GM23338 (cell line): Measurements from ENCODE around the gene RAB31. TPM values are rescaled to one million over a fixed set of nuclear protein-coding genes. Genes with fewer than 3 reads are reported as not detected.

Source experiments
- ATAC-seq: fragments of 200-7000 bp; cut with Tn5 transposase; 3 replicates; pipeline ENCODE4 v1.9.1; 2020
- DNase-seq: peaks from one replicate; pipeline ENCODE4 v3.0.0-alpha.2; 2015; ENCODE audit warnings: low spot score
- H2AFZ ChIP-seq: fragments of 200-600 bp; sonication (generic); 2 replicates; pipeline ENCODE4 v1.8.0; 2016; ENCODE audit warnings: antibody characterized with exemption, mild to moderate bottlenecking, moderate library complexity
- H3F3A ChIP-seq: fragments of 200-600 bp; sonication (generic); replicated peaks from 2 replicates; pipeline ENCODE4 v1.8.0; 2017; ENCODE audit warnings: antibody characterized with exemption, mixed run types, low read depth
- H3K27ac ChIP-seq: fragments of 200-600 bp; sonication (generic); 2 replicates; pipeline ENCODE4 v1.6.1; 2016; ENCODE audit warnings: low read depth
- H3K27me3 ChIP-seq: fragments of 200-600 bp; sonication (generic); 2 replicates; pipeline ENCODE4 v1.8.0; 2016; ENCODE audit warnings: mild to moderate bottlenecking, mixed run types, moderate library complexity; ENCODE audit not compliant: insufficient read depth
- H3K36me3 ChIP-seq: fragments of 200-600 bp; sonication (generic); 2 replicates; pipeline ENCODE4 v1.8.0; 2016; ENCODE audit warnings: mild to moderate bottlenecking; ENCODE audit not compliant: insufficient read depth
- H3K4me1 ChIP-seq: fragments of 200-600 bp; sonication (generic); 2 replicates; pipeline ENCODE4 v1.8.0; 2016; ENCODE audit warnings: mild to moderate bottlenecking, moderate library complexity; ENCODE audit not compliant: insufficient read depth
- H3K4me2 ChIP-seq: fragments of 200-600 bp; sonication (generic); 2 replicates; pipeline ENCODE4 v1.7.1; 2017; ENCODE audit warnings: mixed run types
- H3K4me3 ChIP-seq: fragments of 200-600 bp; sonication (generic); 2 replicates; pipeline ENCODE4 v1.6.1; 2016; ENCODE audit warnings: mixed run types
- H3K79me2 ChIP-seq: fragments of 200-600 bp; sonication (generic); replicated peaks from 2 replicates; pipeline ENCODE4 v1.8.0; 2017; ENCODE audit warnings: mild to moderate bottlenecking; ENCODE audit not compliant: insufficient read depth
- H3K9me2 ChIP-seq: fragments of 200-600 bp; sonication (generic); 2 replicates; pipeline ENCODE4 v1.8.0; 2017; ENCODE audit not compliant: insufficient read depth
- H4K20me1 ChIP-seq: fragments of 200-600 bp; sonication (generic); replicated peaks from 2 replicates; pipeline ENCODE4 v1.8.0; 2017; ENCODE audit warnings: mild to moderate bottlenecking; ENCODE audit not compliant: insufficient read depth
- H3K27ac Mint-ChIP-seq: 2 replicates; pipeline ENCODE4 v1.8.0; 2020; ENCODE audit warnings: inconsistent platforms, mild to moderate bottlenecking, moderate library complexity, mixed read lengths
- H3K27me3 Mint-ChIP-seq: 3 replicates; pipeline ENCODE4 v1.8.0; 2022; ENCODE audit warnings: low read depth, mild to moderate bottlenecking, moderate library complexity, mixed read lengths, inconsistent platforms; ENCODE audit not compliant: insufficient read depth, poor library complexity
- H3K36me3 Mint-ChIP-seq: 3 replicates; pipeline ENCODE4 v1.8.0; 2021; ENCODE audit warnings: low read depth, mild to moderate bottlenecking, inconsistent platforms, moderate library complexity, mixed read lengths
- H3K4me1 Mint-ChIP-seq: 3 replicates; pipeline ENCODE4 v1.8.0; 2020; ENCODE audit warnings: mild to moderate bottlenecking, inconsistent platforms, mixed read lengths
- H3K4me3 Mint-ChIP-seq: 3 replicates; pipeline ENCODE4 v1.8.0; 2021; ENCODE audit warnings: moderate library complexity, mild to moderate bottlenecking, inconsistent platforms, mixed read lengths
- H3K9me3 Mint-ChIP-seq: 3 replicates; pipeline ENCODE4 v1.8.0; 2020; ENCODE audit warnings: moderate library complexity, mild to moderate bottlenecking, inconsistent platforms, mixed read lengths
- CREB1 ChIP-seq: fragments of 250-450 bp; sonication (Bioruptor Pico); IDR thresholded peaks from 2 replicates; pipeline ENCODE4 v1.5.0; 2020; ENCODE audit warnings: low read depth, mild to moderate bottlenecking, moderate library complexity
- EZH2 ChIP-seq: fragments of 200-600 bp; sonication (generic); IDR thresholded peaks from one replicate; pipeline ENCODE4 v1.8.0; 2017; ENCODE audit warnings: antibody characterized with exemption, mild to moderate bottlenecking, low read depth; ENCODE audit not compliant: unreplicated experiment
- EZH2phosphoT487 ChIP-seq: fragments of 200-600 bp; sonication (generic); IDR thresholded peaks from one replicate; pipeline ENCODE4 v1.8.1; 2018; ENCODE audit warnings: antibody characterized with exemption; ENCODE audit not compliant: unreplicated experiment
- JUNB ChIP-seq: IDR thresholded peaks from one replicate; pipeline ENCODE4 v1.6.1; 2016; ENCODE audit warnings: antibody characterized with exemption; ENCODE audit not compliant: unreplicated experiment
- NANOG ChIP-seq: IDR thresholded peaks from 2 replicates; pipeline ENCODE4 v1.6.1; 2016; ENCODE audit warnings: antibody characterized with exemption, borderline replicate concordance
- POLR2AphosphoS5 ChIP-seq: IDR thresholded peaks from 2 replicates; pipeline ENCODE4 v1.6.1; 2016; ENCODE audit warnings: antibody characterized with exemption, low read depth
- REST ChIP-seq: IDR thresholded peaks from one replicate; pipeline ENCODE4 v1.6.1; 2018; ENCODE audit warnings: antibody characterized with exemption; ENCODE audit not compliant: unreplicated experiment
- STAT1 ChIP-seq: IDR thresholded peaks from one replicate; pipeline ENCODE4 v1.6.1; 2016; ENCODE audit warnings: antibody characterized with exemption; ENCODE audit not compliant: unreplicated experiment
- ZNF114 ChIP-seq: fragments of 250-450 bp; sonication (Bioruptor Pico); IDR thresholded peaks from 2 replicates; pipeline ENCODE4 v1.5.0; 2020; ENCODE audit warnings: mild to moderate bottlenecking, moderate library complexity
- ZNF331 ChIP-seq: fragments of 250-450 bp; sonication (Bioruptor Pico); IDR thresholded peaks from 2 replicates; pipeline ENCODE4 v1.5.0; 2020; ENCODE audit warnings: low read depth, mild to moderate bottlenecking, moderate library complexity
- polyA plus RNA-seq: library from polyadenylated mRNA; unstranded; fragments of >200 nt; fragmentation: Nextera tagmentation; extraction: Ambion mirVana; gene quantifications from 2 replicates; pipeline ENCODE4 v1.2.1, GENCODE V29; 2016
- total RNA-seq: library from RNA; depleted of rRNA; stranded (reverse); fragments of >200 nt; shearing (Covaris generic); gene quantifications from 2 replicates; pipeline ENCODE4 v1.2.3, GENCODE V29; 2014
- TF ChIP-seq, protein P1 (sequence below): fragments of 250-450 bp; sonication (Bioruptor Pico); IDR thresholded peaks from 2 replicates; pipeline ENCODE4 v1.5.0; 2020; ENCODE audit warnings: mild to moderate bottlenecking, moderate library complexity
- TF ChIP-seq, protein P2 (sequence below), 2 experiments: fragments of 200-600 bp in 1 of 2; sonication (generic) in 1 of 2; conservative IDR thresholded peaks; 2 replicates each; pipeline versions ENCODE4 v1.5.1 to v1.6.1; 2016 to 2017; ENCODE audit warnings: antibody characterized with exemption in 2 of 2, low read depth in 2 of 2, mild to moderate bottlenecking in 2 of 2, moderate library complexity in 1 of 2
- TF ChIP-seq, protein P3 (sequence below): IDR thresholded peaks from 2 replicates; pipeline ENCODE4 v1.6.1; 2016; ENCODE audit warnings: antibody characterized with exemption

Gene RAB31
- total and polyA plus RNA-seq, 2 experiments from 2014 or later = 33.8 to 46.1 TPM

- H3K9me3 Mint-ChIP-seq = no peaks in the 10 kb centered on the region; the same call in 2 of the 3 replicates
- Histone ChIP-seq H3K4me3 (no peak overlapping the region), H3K9me2 (peaks cover 8% of the 10 kb centered on the region; the same call in 1 of the 2 replicates), H3K27me3 (no peaks in the 10 kb centered on the region), H3F3A (no peaks in the 10 kb centered on the region), H3K36me3 (no peaks in the 10 kb centered on the region), H3K4me1 (no peaks in the 10 kb centered on the region), H3K79me2 (no peaks in the 10 kb centered on the region), H3K27ac (no peak overlapping the region), H3K4me2 (no peak overlapping the region), H2AFZ (peak overlapping the region; percentile 40; the same call in 1 of the 2 replicates), H4K20me1 (no peaks in the 10 kb centered on the region)
- H3K27ac Mint-ChIP-seq = no peak overlapping the region
- H3K4me3 Mint-ChIP-seq = no peak overlapping the region
- no peaks in the 10 kb centered on the region for H3K36me3 Mint-ChIP-seq
- TF ChIP-seq, protein P1, sequence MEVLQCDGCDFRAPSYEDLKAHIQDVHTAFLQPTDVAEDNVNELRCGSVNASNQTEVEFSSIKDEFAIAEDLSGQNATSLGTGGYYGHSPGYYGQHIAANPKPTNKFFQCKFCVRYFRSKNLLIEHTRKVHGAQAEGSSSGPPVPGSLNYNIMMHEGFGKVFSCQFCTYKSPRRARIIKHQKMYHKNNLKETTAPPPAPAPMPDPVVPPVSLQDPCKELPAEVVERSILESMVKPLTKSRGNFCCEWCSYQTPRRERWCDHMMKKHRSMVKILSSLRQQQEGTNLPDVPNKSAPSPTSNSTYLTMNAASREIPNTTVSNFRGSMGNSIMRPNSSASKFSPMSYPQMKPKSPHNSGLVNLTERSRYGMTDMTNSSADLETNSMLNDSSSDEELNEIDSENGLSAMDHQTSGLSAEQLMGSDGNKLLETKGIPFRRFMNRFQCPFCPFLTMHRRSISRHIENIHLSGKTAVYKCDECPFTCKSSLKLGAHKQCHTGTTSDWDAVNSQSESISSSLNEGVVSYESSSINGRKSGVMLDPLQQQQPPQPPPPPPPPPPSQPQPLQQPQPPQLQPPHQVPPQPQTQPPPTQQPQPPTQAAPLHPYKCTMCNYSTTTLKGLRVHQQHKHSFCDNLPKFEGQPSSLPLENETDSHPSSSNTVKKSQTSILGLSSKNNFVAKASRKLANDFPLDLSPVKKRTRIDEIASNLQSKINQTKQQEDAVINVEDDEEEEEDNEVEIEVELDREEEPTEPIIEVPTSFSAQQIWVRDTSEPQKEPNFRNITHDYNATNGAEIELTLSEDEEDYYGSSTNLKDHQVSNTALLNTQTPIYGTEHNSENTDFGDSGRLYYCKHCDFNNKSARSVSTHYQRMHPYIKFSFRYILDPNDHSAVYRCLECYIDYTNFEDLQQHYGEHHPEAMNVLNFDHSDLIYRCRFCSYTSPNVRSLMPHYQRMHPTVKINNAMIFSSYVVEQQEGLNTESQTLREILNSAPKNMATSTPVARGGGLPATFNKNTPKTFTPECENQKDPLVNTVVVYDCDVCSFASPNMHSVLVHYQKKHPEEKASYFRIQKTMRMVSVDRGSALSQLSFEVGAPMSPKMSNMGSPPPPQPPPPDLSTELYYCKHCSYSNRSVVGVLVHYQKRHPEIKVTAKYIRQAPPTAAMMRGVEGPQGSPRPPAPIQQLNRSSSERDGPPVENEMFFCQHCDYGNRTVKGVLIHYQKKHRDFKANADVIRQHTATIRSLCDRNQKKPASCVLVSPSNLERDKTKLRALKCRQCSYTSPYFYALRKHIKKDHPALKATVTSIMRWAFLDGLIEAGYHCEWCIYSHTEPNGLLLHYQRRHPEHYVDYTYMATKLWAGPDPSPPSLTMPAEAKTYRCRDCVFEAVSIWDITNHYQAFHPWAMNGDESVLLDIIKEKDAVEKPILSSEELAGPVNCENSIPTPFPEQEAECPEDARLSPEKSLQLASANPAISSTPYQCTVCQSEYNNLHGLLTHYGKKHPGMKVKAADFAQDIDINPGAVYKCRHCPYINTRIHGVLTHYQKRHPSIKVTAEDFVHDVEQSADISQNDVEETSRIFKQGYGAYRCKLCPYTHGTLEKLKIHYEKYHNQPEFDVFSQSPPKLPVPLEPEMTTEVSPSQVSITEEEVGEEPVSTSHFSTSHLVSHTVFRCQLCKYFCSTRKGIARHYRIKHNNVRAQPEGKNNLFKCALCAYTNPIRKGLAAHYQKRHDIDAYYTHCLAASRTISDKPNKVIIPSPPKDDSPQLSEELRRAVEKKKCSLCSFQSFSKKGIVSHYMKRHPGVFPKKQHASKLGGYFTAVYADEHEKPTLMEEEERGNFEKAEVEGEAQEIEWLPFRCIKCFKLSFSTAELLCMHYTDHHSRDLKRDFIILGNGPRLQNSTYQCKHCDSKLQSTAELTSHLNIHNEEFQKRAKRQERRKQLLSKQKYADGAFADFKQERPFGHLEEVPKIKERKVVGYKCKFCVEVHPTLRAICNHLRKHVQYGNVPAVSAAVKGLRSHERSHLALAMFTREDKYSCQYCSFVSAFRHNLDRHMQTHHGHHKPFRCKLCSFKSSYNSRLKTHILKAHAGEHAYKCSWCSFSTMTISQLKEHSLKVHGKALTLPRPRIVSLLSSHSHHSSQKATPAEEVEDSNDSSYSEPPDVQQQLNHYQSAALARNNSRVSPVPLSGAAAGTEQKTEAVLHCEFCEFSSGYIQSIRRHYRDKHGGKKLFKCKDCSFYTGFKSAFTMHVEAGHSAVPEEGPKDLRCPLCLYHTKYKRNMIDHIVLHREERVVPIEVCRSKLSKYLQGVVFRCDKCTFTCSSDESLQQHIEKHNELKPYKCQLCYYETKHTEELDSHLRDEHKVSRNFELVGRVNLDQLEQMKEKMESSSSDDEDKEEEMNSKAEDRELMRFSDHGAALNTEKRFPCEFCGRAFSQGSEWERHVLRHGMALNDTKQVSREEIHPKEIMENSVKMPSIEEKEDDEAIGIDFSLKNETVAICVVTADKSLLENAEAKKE = no peak
- TF ChIP-seq, protein P2, sequence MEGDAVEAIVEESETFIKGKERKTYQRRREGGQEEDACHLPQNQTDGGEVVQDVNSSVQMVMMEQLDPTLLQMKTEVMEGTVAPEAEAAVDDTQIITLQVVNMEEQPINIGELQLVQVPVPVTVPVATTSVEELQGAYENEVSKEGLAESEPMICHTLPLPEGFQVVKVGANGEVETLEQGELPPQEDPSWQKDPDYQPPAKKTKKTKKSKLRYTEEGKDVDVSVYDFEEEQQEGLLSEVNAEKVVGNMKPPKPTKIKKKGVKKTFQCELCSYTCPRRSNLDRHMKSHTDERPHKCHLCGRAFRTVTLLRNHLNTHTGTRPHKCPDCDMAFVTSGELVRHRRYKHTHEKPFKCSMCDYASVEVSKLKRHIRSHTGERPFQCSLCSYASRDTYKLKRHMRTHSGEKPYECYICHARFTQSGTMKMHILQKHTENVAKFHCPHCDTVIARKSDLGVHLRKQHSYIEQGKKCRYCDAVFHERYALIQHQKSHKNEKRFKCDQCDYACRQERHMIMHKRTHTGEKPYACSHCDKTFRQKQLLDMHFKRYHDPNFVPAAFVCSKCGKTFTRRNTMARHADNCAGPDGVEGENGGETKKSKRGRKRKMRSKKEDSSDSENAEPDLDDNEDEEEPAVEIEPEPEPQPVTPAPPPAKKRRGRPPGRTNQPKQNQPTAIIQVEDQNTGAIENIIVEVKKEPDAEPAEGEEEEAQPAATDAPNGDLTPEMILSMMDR (conservative IDR thresholded peaks at IDR 0.05; ENCODE audit: low read depth in 2 of 2) = no peak
- TF ChIP-seq ZNF331 (CRISPR knock-in tag) (no peak), JUNB (no peak), NANOG (no peak), ZNF114 (CRISPR knock-in tag) (no peak), REST (no peak), STAT1 (no peak), CREB1 (CRISPR knock-in tag) (no peak), EZH2phosphoT487 (no peak), POLR2AphosphoS5 (no peak), EZH2 (no peak)
- TF ChIP-seq, protein P3, sequence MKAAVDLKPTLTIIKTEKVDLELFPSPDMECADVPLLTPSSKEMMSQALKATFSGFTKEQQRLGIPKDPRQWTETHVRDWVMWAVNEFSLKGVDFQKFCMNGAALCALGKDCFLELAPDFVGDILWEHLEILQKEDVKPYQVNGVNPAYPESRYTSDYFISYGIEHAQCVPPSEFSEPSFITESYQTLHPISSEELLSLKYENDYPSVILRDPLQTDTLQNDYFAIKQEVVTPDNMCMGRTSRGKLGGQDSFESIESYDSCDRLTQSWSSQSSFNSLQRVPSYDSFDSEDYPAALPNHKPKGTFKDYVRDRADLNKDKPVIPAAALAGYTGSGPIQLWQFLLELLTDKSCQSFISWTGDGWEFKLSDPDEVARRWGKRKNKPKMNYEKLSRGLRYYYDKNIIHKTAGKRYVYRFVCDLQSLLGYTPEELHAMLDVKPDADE = no peak
- no peaks in the 10 kb centered on the region for H3K27me3 Mint-ChIP-seq
- ATAC-seq (no peak), DNase-seq (no peak)
- peaks cover 8% of the 10 kb centered on the region; the same call in 2 of the 3 replicates for H3K4me1 Mint-ChIP-seq
Observed at GRCh38 chr18:9877655-9878014, 169.5 kb downstream of the RAB31 start.
